NCI-H128 (cell line): ENCODE data around the gene UNC79.

Source experiments
- DNase-seq: peaks from one replicate; lab custom pipeline; 2025; ENCODE audit not compliant: unreplicated experiment; lab: John Stamatoyannopoulos, UW

UNC79 gene

DNA sequence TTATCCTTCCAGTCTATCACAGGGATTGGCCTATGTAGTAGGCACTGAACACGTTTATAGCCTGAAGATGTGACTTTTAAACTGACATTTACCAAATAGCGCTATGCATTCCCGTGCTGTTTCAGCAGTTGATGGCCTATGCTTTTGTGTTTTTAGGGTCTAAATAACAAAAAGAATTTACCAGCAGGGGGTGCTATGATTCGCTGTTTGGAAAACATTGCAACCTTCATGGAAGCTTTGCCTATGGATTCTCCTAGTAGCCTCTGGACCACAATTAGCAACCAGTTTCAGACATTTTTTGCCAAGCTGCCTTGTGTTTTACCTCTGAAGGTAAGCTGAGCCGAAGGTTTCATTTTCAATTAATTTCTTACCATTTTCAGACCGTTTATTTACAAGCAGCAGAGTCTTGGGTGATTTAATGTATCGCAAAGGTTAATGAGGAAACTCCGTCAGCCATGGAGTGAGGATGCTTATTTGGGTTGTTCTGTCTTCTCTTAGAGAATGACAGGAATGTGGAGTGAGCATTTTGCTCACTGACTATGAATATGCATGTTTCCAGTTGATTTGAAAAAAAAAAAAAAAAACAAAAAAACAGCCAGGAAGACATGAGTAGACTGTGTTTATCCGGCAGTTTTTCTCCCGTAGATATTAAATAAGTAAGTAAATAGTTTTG lies 224.5 kb downstream of the UNC79 start:
- peak; percentile 50 for DNase-seq

DNA sequence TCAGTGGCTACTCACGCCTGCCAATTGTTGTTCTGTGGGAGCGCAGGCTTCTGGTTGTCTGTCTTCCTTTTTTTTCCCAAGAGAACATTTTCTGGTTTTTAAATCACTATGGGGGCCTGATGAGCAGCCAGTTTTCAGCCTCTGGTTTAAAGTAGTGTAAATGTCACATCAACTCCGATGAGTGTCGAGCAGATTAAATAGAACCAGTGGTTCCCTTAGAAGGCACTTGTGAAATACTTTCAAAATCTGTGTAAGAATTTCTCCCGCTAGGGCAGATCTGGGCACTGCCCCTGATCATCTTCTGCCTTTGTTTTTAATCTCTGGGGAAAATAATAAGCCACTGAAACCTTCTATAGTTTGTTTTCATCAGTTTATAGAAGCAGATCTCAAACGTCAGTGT lies 227.1 kb downstream of the UNC79 start:
- no peak for DNase-seq

DNA sequence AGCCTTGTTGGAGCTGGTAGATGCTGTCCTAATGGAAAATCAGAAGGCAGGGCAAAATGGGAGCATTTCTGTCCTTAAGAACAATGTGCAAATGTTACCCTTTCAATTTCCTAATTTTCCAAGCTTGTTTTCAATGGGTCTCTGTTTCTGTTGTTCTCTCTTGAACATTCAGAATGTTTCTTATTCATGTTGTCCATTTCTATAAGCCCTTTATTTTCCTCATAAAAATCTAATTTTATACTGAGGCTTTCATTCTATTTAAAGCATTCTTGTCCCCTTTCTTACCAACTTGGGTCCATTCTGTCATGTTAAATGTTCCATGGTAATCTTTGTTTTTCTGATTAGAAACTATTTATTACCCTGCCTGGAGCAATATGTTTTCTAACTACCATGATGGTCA lies 232.6 kb downstream of the UNC79 start:
- DNase-seq: no peak

DNA sequence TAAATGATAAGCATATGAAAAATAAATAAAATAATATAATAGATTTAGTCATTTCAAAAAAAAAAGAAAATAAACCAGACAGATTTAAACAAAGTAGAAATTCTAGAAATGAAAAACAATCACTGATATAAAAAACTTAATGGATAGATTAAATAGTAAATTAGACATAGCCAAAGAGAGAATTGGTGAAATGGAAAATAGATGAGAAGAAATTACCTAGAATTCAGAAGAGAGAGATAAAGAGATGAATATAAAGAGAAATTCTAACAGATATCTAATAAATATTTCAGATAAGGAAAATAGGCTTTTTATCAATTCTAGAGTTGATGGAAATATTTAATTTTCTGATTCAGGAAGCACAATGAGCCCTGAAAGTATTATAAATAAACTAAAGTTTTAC lies 234.4 kb downstream of the UNC79 start:
- DNase-seq: no peak

DNA sequence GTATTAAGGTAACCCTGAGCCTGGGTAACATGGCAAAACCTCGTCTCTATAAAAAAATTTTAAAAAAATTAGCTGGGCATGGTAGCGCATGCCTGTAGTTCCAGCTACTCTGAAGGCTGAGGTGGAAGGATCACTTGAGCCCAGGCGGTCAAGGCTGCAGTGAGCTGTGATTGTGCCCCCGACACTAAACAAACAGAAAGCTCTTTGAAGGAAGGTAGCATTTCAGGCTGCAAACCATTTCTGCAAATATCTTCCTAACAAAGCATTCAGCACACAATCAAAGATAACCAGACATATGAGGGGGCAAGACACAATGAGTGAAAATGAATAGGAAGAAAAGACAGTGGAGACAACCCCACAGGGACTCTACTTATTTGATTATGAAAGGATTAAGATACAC lies 238.9 kb downstream of the UNC79 start:
- no peak for DNase-seq

DNA sequence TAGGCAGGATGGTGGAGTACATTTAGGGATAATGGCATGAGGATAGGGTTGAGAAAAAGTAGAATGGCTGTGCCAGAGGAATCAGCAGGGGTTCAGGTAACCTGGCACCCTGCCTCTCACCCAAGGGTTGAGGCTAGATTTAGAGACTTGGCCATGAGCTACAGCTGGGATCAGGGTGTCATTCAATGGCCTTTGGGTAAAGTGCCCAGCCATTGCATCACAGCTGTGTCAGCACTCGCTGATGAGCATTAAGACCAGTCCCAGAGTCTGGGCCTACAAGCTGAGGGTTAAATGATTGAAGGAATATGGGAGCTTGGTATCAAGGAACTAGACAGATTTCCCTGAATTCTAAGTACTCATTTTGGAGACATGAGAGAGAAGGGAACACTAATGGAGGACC lies 243.6 kb downstream of the UNC79 start:
- DNase-seq: no peak

DNA sequence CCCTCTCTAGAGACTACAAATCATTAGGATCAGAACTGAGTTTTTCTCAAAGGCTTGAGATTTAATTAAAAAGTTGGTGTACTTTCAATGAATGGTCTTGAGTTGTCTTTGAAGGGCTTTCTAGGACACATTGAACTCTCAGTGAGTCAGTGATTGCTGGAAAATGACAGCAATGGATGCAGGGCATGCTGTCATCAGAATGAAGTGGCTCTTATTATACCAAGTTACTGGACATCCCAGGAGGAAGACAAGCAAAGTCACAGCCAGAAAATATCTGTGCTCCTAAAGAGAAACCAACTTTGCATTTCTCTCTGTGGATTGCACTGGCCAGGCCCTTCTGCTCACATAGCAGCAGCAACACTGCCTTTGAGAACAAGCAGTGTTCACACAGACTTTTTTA lies 244.9 kb downstream of the UNC79 start:
- DNase-seq: no peak

DNA sequence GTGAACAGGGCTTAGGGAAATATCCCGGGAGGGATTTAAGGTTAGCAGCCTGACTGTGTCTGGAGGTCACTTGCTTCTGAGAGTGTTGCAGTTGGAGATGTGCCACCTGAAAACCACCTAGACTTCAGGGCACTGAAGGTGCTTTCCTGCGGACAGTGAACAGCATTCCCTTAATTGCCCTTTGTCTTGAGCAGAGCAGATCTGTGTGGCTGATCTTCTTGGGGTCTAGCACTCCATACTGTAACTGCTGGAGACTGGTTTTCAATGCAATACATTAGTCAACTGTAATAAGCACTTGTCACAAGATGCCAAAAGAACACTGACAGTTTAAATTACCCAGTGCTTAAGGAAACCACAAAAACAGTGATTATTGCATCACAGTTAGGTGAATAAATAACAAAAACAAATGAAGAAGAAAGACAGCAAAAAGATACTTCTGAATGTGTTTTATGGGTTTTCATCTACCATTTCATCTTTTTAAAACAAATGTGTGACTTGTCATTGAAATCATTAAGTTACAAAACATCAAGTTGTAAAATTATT lies 245.7 kb downstream of the UNC79 start:
- no peak for DNase-seq

DNA sequence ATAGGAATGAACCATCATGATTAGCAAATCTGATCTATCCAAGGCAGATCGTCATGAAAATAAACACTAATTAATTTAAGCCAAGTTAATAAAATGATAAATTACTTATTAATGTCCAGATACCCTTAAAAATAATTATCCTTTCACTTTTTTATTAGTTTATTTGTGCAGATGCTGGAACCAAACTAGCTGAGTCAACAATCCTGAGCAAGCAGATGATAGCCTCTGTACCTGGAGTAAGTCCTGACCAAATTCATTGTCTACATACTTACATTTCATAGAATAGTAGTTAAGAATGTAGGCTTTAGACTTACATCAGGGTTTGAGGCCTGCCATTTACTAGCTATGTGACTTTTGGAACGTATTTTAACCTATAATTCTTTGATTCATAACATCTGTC lies 251.7 kb downstream of the UNC79 start:
- no peak for DNase-seq

DNA sequence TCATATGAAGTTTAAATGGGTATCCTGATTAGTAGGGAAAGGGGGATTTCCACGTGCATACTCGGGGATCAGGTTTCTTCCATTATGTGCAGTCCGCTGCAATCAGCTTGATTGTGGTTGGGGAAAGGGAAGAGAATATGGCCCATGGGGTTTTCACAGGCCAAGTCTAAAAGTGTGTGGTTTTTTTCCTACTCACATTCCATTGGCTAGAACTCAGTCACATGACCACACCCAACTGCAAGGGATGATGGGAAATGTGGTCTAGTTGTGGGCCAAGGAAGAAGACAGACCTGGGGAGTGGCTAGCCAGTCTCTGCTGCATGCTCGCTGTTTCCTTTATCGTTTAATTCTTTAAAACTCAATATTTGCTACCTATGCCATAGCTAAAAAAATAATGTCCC lies 252.5 kb downstream of the UNC79 start:
- DNase-seq: no peak

DNA sequence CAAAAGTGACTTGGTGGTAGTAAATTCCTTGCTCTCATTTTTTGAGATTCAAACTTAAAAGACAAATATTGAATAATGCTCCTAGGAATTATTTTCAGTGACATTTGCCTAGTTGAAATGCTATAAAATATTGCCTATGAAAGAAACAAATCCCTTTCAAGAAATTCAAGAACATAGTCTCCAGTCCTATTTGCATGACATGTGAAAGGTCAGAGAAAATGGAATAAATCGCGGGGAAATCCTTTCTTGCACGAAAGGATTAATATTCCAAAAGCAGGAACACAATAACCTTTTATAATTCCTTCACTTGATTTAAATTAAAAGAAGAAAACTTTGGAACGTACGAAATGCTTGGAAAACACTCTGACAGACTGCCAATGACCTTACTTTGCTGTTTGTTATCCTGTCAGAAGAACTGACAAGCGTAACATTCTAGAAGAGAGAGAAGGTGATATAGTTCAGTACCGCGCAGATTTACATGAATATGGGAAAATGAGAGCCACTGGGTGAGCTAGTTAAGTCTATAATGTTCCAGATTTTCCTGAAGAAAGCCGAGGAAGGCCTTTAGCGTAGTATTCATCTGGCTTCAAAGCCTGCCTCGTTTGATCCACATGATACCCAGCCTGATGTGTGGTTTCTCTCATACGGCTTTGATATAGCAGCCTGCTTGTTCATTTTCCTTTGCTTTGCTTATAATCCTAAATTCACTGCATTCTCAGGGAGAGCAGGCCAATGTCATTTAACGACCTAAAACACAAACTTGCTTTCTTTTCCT lies 254.6 kb downstream of the UNC79 start:
- DNase-seq: no peak

DNA sequence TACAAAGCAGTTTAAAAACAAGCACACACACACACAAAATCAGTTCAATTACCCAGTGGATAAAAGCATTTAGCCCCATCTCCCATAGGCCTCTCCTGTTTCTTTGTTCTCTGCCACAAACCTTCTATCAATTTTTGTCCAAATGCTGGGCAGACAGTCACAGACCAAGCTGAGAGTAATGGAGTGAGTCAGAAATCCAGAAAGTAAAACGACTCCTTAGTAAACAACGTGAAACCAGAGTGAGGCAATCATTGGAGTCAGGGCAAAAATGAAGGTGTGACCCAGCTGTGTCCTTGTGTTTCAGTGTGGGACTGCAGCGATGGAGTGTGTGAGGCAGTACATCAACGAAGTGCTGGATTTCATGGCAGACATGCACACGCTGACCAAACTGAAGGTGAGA lies 255.5 kb downstream of the UNC79 start:
- no peak for DNase-seq

DNA sequence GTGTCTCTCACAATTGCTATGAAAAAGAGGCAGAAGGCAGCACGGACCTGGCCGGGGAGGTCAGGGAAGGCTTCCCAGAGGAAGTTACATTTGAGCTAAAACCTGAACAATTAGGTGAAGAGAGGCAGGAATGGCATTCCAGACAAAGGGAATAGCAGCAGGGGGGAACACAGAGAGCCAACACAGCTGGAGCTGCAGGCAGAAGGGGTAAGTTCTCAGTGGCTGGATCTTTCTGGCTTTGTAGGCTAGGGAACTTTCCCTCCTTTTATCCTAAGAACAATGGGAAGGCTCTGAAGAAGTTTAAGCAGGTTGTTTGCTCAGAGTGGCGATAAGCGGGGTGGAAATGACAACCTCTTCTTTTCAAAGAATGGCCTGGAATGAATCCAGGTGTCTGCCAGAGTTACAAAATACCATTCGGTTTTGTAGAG lies 257.5 kb downstream of the UNC79 start:
- no peak for DNase-seq

DNA sequence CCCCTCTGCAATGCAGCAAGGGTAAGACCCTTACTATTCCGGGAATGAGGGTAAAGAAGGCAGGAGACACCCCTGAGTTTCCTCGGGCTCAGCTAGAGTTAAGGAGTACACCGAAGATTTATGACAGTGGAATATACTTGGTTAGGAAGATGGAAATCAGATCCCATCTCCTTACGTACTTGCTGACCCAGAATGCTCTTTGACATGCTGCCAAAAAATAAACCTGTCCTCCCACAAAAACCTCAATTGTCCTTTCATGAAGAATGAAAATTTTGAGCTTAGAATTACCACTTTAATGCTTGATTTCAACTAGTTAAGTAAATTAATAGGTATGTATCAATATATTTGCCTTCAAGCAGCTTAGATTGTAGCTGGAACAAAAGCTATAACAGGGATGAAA lies 258.1 kb downstream of the UNC79 start:
- no peak for DNase-seq

DNA sequence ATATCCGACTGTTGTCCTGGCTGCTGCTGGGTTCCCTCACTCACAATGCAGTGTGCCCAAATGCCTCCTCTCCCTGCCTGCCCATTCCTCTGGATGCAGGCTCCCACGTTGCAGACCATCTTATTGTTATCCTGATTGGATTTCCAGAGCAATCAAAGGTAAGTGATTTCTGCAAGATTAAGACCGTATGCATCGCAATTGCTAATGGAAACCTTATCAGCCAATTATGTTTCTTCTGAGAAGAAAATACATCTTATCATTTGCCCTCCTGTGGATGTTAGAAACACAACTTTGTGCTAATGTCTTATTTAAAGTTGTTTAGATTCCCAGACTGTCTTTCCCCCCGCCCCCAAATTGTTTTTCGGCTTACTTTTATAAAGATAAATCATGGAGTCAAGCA lies 259.4 kb downstream of the UNC79 start:
- DNase-seq: no peak

DNA sequence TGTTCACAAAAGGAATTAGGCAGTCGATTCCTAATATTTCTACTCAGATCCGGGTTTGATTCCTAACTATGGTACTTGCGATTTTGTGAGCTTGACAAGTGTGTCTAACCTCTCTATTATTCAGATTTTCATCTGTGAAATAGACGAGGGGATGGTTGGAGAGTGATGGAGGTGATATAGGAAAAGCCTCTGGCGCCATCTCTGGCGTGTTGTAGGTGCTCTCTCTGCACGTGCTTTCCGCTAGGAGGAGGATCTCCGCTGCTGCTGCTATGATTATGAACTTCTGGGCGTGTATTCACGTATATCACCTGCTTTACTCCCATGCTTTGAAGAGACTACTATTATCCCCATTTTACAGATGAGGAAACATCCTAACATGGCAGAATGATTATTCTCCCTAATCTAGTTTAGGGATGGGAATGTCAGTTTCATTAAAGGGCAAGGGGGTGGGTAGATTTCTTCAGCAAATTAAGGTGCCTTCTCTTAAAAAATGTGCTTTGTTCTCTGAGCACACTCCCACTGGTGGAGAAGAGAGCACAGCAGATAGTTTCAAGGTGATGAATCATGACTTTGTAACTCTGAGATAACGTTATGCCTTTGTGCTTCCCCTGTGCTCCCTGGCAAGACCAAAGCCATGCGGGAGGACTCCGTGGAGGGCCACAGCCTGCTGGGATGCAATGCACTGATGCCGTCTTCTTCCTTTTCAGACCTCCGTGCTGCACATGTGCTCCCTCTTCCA lies 260.5 kb downstream of the UNC79 start:
- DNase-seq: no peak

DNA sequence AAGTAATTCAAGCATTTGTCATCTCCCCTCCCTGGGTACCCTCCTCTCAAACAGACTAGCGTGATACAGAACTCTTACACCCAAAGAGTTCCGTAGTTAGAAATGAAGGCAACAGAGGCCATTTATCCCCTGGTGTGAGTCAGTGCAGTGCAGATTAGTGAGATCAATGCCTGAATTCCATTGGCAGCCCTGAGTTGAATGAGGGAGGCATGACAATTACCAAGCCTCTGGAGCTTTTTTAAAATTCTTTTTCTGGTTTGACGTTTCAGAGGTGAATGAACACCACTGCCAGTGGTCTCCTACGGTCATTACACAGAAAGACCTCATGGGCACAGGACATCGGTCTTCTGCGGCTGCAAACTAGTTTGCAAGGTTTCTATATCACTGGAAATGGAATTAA lies 263.2 kb downstream of the UNC79 start:
- DNase-seq: no peak

DNA sequence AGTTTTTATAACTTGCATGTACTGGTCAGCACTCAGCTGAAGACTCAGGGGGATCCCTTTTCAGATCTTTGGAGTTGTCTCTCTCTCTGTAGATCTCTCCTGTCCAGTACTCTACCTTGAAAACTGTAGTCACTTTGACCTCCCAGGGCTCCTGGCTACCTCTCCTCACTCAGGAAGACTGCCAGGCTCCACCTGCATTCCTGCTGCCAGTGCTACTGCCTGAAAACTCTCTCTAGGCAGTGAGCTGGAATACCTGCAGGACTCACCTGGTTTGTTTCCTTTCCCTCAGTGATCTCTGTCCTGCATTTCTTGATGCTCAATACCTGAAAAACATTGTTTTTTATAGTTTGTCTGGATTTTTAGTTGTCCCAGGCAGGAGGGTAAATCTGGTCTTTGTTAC lies 270.2 kb downstream of the UNC79 start:
- DNase-seq: no peak

DNA sequence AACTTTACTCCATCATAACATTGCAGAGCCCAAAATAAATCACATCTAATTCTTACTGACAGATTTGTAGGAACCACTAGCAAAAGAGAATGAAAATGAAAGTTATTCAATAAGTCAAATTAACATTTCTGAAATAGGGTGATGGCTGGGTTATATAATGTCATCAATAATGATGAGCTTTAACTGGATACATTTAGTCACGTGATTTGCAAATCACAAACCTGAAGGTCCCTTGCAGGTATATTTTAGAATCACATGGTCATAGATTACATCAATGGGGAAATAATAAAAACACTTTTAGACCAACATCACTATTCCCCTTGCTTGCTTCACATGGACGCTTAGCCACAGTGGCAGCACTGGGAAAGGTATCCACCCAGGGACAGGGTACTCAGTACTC lies 270.8 kb downstream of the UNC79 start:
- no peak for DNase-seq

DNA sequence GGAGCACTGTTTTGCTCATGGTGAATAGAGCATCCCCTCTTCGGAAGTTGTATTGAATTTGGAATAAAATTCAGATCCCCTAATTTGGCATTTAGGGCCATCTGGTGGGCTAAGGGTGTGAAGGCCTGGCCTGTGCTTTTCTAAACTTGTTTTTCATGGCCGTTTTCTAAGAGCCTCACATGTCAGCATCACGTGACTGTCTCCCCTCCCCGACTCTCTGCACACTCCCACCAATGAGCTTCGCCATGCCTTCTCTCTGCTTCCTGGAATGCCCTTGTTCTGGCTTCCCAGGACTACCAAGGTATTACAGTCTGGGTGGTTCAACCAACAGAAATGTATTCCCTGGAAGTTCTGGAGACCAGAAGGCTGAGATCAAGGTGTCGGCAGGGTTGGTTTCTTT lies 272.2 kb downstream of the UNC79 start:
- DNase-seq: no peak

DNA sequence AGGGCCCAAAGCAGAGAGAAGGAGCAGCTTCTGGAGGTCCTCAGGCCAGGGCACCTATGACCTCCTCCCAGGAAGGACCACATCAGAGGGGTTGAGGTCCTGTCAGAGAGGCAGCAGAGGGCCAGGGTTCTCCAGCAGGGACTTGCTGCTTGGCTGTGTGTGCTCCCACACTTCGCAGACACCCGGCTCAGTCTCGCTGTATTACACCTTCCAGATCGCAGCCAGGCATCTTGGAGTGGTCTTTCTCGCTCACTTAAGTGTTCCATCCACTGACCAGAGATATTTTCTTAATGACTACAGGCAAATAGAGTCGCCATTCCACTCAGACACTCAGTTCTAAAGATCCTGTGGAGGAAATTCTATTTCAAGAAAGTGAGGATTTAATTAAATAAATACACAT lies 273.2 kb downstream of the UNC79 start:
- no peak for DNase-seq
